Renal cortex interstitium (tissue), 11 donors: ENCODE results near the gene STK32B. TPM values are rescaled to one million over a fixed set of nuclear protein-coding genes. Genes with fewer than 3 reads are reported as not detected.

Source experiments
- DNase-seq, 11 donors: peaks; one replicate each; pipeline ENCODE4 v3.0.0-alpha.2; 2013; ENCODE audit warnings: low read depth in 9 of 11, low spot score in 4 of 11; ENCODE audit errors: extremely low read depth in 1 of 11
- polyA plus RNA-seq, 3 donors: library from polyadenylated mRNA; unstranded; fragments of 120-200 nt; gene quantifications; one replicate each; pipeline ENCODE4 v1.2.1, GENCODE V29; 2013; ENCODE audit not compliant: insufficient read length in 3 of 3

The STK32B gene
- polyA plus RNA-seq, 3 donors = 7.6 to 10.2 (median 9.2) TPM

DNA sequence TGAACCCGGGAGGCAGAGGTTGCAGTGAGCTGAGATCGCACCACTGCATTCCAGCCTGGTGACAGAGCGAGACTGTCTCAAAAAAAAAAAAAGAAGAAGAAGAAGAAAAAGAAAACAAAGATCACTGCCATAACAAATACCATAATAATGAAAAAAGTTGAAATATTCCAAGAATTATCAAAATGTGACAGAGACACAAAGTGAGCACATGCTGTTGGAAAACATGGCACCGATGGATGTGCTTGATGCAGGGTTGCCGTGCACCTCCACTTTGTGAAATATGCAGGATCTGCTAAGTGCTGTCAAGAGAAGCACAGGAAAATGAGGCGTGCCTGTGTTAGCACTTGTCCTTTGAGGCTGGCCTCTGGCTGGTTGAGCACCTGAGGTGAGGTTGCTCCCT, 133.3 kb downstream of the STK32B start:
- no peak for DNase-seq

DNA sequence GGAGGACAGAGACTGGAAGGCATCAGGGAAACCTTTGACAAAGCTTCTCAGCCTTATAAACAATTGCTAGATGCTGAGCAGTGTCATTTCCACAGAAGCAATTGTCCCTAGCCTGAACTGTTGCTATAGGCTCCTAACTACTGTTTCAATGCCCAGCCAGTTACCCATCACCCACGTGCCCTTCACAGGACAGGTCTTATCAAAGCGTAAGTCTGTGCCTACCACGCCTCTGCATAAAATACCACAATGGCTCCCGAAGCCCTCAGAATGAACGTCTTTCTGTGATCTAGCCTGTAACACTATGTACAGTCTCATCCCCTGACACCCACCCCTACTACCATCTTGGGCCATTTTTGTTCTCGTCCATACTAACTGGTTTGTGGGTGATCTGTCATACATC, 134.3 kb downstream of the STK32B start:
- DNase-seq = no peak

DNA sequence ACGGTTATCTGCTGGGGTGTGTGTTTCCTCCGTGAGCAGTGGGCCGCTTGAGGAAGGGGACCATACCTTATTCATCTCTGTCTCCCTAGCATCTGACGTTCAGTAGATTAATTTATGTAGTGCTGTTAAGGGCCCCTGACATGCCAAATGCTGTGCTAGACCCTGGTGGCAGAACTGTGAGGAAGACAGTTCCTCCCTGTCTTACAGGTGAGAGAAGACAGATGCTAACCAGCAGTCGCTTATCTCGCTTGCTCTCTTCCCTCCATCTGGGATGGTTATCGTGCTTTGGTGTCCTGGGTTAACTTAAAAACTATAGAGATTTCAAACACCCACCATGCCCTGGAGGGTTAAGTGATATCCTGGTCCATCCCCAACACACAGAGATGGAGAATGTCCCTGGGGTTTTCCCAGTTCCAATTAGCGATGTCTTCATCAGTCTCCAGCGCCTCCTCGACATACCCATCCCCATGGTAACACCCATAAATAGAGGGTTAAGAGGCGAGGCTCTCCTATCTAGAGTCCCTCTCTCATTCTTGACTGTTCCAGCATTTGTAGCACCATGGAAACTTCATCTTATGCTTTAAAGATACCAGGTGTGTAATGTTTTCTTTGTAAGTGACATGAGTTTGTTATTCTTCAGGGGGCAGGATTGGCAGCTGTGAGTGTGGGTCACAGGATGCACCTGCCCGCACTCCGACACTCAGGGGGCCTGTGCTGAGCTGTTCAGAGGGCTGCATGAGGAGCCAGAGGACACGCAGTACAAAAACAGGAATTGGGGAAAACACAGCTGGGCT, 135.2 kb downstream of the STK32B start:
- no peak for DNase-seq

DNA sequence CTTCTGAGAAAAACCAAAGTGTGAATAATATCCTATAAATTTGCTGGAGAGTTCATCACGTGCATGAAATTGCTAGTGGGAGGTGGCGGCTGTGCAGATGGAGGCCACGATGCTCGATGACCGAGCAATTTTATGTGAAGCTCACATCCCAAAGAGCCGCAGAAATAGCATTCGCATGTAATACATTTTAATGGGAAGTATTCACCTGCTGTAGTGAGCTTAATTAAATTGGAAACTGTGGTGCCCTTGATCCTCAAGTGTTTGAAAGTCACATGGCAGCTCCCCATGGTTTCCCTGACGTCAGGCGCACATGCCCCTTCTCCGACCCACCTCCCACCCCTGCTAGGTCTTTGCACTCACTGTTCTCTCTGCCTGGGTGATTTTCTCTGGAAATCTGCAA, 136.8 kb downstream of the STK32B start:
- DNase-seq = no peak

DNA sequence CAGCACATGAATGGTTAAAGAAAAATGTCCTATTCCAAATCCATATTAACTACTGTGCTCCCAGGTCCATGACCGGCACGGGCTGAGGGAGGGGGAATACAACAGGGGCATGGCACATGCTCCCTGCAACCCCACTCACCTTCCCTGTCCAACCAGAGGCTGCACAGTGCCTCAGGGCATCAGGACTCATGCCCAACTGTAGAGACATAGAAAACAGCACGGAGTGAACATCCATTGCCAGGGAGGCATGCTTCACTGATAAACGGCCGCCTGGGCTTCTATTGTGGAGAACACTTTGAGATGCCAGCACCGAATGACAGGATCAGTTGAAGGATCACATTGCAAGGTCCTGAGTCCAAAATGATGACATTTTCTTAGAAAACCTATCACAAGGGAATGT, 140.6 kb downstream of the STK32B start:
- no peak for DNase-seq

DNA sequence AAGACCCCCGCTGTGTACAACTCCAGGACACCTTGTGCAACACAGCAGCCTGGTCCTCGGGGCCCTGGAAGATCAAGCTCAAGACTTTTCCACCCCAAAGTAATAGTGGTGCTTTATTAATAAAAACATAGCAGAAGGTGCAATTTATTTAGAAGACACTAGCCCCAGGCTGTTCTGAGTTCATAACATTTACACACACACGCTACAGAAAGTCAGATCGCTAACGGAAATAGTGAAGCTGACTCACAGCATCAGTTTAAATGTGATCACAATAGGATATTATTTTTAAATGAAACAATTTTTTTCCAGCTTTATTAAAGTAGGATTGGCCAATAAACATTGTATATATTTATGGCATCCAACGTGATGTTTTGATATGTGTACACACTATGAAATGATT, 141.0 kb downstream of the STK32B start:
- no peak for DNase-seq

DNA sequence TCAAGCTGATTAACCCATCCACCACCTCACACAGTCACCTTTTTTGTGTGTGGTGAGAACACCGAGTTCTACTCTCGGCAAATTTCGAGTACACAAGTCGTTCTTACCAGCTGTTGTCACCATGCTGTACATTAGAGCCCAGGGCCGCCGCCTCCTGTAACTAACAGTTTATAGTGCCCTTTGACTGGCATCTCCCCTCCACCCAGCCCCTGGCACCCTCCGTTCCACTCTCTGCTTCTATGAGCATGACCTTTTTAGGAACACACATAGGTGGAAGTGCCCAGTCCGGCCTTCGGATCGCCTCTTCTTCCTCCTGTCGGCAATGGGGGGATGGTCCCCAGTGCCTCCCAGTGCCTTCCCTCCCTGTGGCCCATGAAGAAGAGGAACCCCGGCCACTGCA, 141.4 kb downstream of the STK32B start:
- no peak for DNase-seq

DNA sequence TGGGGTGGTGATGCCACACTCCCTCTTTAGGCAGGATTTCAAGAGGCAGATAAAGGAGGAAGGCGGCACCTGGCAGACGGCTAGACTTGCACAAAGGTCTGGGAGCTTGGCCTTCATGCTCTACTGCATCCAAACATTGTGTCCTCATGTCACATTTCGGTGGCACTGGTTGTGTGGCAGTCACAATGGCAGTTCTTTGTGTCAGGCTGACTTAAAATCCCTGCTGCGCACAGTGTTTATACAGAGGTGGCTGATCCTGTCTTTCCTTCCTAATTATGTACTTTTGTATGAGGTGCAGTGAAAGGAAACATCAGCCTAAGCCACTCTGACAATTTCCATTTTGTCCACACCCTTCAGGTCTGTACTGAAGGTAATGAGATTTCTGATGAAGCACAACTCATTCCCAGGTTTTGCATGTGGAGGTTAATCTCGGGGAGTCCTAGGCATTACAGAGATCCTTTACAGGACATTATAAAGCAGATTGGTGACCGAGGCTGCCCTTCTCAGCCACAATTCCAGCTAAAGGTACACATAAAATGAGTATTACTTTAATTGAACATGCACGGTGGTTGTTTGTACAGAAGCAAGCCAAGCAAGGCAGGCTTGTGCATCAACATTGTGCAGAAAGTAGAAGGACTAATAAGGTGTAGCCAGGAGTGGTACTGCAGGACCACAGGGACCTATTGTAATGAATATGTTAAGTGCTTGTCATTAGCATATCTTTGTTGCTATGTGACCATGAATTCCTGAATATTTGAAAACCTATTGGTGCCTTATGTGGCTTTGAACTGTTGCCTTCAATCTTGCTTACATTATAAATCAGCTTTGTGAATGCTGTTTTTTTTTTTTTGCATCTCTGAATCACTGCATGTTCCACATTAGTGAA, 147.6 kb downstream of the STK32B start:
- DNase-seq = no peak

DNA sequence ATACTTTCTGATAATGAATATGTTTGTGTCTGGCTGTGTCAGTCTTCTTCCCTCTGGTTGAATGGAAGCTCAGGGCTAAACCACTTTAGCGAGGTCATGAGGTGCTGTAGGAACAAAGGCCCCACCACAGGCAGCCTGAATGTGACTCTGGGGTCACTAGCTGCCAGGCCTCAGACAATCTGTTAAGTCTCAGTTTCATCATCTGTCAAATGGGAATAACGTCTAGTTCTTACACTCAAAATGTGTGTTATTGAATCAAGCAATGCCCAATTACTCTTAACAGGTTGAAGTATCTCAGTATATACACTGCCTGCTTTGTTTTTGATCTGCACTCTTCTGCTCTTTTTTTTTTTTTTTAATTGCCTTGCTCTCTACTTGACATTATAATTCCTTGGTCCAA, 148.6 kb downstream of the STK32B start:
- DNase-seq = no peak

DNA sequence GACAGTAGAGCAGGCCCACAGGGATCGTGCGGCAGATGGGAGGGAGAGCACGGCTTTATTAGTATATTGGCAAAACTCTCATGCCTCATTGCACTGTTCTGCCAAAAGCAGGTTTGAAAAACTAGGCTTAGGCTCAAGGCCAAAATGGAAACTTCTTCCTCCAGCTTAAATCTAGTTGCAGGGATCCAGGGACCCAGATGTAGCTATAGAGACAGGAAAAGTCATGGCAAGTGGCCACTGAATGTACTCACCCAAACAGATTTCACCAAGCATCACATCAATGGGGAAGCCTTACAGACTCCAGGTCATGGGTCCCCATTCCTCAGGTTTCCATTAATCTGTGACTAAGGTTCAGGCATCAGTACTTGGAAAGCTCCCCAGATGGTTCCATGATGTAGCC, 149.2 kb downstream of the STK32B start:
- no peak for DNase-seq

DNA sequence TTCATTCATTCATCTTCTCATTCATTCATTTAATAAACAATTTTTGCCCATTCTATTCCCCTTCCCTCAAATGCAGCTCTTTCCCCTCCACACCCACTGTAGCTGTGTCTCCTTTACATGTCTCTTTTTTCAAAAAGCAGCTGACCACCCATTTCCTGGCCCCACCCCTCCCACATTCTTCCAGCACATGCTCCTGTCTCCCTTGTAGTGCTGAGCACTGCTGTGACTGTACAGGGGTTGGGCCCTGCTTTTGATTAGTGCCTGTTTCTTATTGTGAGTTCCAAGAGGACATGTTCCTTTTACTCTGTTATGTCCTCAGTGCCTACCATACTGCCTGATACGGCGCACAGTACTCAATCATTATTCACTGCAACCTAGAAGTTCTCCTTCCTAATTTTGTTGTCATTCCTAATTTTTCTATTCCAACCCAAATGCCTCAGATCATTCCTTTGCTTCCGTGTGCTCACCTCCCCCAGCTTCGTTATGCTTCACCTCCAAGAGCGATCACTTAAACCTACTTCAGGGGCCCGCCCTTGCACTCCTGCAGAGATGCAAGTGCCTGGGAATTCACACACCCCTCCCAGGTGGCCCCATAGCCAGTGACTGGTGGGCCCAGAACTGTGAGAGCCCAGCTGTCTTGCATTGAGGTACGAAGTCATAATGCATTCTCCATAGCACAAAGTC, 152.2 kb downstream of the STK32B start:
- no peak for DNase-seq

DNA sequence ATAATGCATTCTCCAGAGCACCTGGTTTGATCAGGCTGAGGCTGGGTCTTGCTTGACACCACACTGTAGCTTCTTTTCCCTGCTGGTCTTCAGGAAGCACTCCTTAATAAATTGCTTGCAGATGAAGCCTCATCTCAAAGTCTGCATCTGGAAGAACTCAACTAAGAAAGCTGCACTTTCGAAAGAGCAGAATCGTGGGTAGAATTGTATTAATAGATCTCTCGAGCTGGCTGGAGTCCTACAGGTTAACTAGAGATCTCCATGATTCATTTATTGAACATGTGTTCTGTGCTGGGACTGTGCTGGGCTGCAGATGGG, 152.7 kb downstream of the STK32B start:
- DNase-seq = no peak

DNA sequence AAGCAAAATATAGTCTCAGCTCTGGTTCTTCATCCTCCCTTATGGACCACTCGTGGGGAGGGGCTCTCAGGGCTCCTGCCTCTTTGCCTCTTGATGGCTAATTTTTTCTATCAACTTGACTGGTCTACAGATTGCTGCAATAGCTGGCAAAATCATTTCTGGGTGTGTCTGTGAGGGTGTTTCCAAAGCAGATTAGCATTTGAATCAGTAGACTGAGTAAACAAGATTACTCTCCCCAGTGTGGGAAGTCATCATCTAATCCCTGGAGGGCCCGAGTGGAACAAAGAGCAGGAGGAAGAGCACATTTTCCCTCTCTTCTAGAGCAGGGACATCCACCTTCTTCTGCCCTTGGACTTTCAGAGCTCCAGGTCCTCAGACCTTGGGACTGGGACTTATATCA, 153.5 kb downstream of the STK32B start:
- no peak for DNase-seq

DNA sequence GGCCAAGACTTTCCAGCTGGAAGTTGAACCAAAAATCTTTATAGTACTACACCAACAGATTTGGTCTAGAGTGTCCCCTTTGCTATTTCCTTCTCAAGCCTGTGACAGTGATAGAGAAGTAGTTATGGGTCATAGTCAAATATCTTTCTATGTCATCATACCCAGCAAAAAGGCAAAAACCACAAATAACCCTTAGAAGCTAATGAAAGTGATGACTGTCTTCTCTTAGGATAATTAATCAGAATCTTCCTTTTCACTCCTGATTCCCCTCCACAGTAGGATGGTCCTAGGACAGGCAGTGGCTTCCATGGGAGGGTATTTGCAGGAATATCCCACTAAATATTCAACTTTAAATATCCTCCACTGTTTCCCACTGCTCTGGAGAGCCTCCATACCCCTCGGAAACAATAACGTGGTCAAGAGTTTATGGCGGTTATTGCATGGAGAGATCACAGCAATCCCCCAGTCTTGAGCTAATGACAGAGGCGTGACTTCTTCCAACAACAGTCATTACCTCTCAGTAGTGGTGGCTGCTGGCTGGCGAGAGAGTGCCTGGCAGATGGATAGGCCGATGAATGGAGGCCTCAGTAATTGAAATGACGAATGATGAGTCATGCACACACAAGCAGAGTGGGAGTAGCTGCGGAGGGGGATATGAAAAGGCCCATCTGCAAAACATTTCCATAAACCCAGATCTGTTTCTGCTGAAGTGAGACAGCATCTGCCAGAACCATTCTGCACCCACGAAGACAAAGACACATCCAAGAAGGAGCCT, 154.9 kb downstream of the STK32B start:
- no peak for DNase-seq

DNA sequence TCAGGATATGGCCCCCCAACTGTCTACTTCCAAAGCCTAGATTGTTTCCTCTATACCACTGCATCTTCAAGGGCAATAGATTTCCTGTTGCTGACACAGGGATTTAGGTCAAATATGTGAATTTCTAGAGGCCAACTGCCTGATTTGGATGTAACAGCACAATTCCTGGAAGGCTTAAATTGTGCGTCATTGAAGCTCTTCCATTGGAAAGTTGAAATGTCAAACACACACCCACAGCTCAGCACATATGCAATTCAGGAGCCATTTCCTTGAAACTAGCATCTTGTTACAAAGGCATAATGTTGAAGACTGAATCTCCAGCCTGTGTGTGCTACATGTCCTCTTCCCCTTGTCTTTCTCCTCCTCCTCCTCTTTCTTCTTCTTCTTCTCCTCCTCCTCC, 158.6 kb downstream of the STK32B start:
- no peak for DNase-seq

DNA sequence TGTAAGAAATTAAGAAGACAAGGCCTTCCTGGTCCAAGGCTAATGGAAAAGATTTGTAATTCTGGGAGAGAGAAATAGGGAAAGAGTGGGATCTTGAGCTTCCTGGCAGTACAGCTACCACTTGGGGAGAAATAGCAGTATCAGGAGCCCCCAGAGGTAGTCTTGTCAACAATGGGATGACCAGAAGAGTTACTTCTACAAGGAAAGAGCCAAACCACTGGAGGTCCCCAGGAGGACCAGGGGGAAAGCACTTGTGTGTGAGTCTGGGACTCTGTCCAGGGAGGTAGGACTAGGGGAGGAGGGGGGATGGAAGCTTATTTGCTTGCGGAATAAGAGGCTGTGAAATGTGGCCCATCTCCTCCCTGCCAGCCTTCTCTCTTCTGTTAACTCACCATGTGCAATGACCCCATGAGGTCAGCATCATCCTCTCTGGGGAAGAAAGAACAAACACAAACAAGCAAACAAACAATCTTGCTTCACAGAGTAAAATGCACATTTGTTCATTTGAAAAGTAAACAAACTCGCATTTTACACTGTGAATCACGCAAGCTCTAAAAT, 160.1 kb downstream of the STK32B start:
- no peak for DNase-seq

DNA sequence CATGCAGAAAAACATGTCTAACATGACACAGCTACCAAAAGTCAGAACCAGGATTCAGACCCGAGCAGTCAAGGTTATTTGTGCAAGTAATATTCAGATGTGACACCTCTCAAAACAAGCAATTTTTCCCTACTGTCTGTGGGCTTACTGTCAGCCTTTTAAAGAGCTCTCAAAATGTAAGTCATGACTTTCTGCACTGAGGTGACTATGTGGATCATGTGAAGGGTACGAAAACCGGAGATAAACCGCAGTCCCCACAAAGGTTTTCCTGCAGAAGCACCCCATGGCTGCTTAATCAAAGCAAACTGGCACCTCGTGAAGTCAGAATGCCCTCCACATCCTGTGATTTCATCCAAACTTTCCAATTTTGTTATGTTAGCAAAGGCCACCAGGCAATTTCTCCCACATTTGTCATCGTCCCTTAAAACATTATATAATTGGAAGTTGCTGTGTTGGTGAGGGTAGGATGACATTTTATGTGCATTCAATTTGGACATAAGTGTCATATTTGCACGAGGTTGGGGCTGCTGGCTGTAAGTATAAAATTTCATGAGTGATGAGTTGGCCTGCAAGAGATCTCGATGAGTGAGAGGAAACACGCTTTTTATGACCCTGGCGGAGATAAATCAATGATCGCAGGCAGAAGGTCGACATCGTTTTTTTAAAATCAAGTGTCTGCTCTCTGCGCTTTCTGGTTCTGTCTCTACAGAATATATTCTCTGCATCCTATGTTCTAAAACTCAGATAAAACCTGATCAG, 161.2 kb downstream of the STK32B start:
- no peak for DNase-seq

DNA sequence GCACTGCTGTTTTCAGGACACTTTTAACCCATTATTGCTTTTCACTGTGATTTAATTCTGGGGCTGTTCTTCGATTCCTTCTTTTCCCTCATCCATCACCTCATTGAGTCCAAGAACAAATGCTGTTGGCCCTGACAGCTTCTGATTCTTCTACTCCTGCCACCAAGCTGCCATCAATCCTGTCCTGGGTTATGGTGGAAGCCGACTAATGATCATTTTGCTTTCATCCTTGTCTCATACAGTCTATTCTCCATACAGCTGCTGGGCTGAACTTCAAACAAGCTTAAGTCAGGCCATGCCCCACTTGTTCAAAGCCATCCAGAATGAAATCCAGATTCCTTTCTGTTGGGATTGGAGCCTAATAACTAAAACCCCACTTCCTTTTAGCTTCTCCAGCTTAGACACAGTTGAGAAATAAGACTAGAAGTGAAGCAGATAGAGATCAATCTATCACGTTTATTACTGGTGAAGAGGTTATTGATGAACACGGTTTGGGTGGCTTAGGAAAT, 161.9 kb downstream of the STK32B start:
- DNase-seq = no peak
